ENCODE measurements around the gene MDGA2.
"Not testable (repeated sequence)": the region's sequence is repeated elsewhere in the genome, so short reads cannot be mapped to it uniquely, and the experiment has no call there.

The MDGA2 gene

DNA sequence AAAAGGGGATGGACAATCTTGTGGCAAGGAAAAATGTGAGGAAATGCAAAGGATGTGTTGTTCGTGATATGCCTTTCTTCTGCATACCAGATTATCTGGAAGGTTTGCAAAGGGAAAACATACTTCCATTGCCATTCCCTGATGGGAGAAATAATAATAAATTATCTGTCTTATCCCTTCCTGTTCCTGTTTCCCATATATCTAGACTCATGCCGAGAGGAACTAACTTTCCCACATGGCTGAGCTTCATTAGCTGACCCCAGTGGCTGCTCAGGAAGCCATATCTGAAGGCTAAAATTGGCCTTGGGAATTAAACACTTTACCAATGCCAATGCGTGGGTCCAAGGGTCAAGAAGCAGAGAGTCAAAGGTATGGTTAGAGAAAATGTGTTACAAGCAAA, 439.8 kb downstream of the MDGA2 start:
- no peak for DNase-seq (ENCODE audit: low read depth)

DNA sequence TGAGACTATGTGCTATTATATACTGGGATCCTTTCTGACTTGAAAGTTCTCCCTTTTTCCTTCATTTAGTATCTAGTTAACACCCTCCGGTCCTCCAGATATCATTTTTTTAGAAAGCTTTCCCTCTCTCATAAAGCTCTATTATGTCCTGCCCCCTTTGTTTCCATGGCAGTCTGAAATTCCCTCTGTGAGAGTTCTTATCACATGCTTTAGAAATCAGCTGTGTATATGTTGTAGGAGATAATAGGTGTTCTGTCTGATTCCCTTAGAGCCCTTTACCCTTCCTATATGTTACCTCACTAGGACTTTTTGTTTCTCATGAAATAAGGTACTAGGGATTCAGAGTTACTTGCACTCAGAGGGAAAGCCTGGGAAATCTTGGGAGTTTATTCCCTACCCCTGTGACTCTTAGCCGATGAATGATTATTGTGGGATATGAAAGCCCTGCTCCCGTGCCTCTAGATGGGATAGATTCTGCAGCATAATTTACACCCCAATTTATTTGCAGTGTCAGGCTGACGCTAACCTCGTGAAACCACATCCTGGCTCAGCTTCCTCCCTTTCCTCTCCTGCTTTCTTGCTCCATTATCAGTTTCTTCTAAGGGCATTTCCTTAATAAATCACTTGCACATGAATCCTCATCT, 448.4 kb downstream of the MDGA2 start:
- no peak for DNase-seq (ENCODE audit: low read depth)

DNA sequence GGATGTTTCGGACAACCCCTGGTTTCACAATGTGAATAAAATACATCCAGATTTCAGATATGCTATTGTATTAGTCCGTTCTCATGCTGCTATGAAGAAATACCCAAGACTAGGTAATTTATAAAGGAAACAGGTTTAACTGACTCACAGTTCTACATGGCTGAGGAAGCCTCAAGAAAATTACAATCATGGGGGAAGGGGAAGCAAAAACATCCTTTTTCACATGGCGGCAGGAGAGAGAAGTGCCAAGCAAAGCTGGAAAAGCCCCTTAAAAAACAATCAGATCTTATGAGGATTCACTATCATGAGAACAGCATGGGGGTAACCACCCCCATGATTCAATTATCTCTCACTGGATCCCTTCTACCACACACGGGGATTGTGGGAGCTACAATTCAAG, 451.7 kb downstream of the MDGA2 start:
- no peak for DNase-seq (ENCODE audit: low read depth)

DNA sequence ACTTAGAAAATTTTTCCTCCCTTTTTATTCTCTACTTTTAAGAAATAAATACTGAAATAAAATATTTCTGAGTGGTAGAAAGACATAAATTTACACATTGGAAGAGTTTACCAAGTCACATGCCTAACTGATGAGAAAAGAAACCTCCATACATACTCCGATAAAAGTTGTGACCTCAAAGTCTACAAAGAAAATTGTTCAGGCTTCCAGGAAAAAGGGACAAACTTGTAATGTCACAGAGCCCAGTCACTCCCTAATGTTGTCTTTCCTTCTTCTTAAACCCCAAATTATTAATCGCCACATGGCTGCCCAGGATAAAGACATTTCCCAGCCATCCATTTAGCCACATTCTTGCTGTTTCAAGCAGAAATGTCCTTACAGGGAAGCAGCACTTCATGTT, 455.3 kb downstream of the MDGA2 start:
- DNase-seq (ENCODE audit: low read depth) = no peak

DNA sequence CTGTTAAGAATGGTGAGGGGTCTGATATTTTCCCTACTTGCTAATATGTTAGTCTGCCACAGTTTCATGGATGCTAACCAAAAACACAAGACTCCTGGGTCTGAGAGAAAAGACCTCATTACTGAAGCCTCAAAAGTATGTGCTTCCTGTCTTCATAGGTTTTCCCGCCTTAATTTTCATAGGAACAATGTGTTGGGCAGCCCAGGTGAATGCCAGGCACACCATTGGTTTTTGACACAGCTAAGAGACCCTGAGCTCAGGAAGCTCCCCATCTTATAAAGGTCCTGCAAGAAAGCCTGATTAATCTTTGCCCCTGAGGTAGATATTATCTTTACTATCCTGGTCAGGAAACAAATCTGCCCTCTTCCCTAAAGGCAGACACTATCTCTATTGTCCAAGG, 464.1 kb downstream of the MDGA2 start:
- DNase-seq (ENCODE audit: low read depth) = no peak

DNA sequence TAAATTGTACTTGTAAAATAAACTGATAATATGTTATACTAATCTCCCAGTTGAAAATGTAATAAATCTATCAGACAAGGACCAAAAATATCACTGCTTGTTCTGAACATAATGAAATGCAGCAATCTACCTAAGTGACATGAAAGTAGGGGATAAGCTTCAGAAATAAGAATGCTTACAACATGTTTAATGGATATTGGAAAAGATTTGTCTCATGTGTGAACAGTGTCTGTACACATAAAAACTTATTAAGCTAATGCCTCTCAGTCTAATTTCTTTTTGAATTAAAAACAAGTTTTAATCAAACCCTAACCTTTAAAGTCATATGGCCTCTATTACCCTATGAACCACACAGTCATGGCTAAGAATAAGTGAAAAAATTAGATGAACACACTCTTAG, 465.3 kb downstream of the MDGA2 start:
- no peak for DNase-seq (ENCODE audit: low read depth)

DNA sequence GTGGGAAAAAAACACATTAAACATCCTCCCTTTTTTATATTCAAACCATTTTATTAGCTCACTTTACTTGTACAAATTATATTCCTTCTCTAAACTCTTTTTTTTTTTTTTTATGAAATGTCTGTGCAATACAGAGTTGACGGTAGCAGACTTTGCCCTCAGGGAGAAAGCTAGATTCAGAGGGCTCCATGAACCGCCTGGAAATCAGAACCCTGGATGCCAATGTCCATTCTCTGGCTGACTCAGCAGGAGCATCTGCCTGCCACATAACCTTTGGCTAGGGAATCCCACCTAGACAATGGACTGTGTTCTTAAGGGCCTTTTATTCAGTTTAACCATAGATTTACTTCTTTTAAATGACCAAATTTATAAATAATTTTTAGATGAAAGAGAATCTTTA, 467.0 kb downstream of the MDGA2 start:
- no peak for DNase-seq (ENCODE audit: low read depth)

DNA sequence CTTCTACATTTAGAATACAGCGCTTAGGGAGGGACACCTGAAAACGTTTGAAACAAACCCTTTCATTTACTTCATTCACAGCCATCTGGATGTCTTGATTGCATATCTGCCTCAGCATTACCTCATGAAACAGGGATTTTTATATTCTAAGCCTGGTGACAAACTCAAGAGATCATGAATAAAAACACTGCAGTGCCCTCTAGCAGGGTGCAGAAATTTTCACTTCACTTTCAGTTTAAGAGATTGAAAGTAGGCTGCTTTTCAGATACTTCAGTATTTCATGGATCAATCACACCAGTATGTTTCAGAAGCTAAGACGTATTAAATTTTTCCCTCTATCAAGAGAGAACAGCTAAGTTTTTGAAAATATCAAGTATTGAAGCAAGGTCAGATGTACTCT, 467.8 kb downstream of the MDGA2 start:
- no peak for DNase-seq (ENCODE audit: low read depth)

DNA sequence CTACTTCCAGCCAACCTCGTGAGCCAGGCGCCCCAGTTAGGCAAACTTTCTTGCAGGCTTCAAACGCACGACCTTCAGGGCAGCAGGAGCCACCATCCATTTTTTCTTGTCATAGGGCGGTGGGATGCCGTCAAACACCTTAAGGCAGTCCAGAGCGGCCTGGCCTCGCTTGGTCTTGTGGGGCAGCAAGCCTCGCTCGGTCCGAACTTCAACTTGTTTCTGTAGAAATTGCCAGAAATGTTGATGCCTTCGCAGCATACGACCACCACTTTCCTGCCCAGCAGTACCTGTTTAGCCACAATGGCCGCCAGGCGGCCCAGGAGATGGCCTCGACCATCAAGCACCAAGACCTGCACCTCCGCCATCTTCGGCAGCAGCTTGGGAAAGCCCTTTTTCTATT, 474.7 kb downstream of the MDGA2 start:
- no peak for DNase-seq (ENCODE audit: low read depth)

DNA sequence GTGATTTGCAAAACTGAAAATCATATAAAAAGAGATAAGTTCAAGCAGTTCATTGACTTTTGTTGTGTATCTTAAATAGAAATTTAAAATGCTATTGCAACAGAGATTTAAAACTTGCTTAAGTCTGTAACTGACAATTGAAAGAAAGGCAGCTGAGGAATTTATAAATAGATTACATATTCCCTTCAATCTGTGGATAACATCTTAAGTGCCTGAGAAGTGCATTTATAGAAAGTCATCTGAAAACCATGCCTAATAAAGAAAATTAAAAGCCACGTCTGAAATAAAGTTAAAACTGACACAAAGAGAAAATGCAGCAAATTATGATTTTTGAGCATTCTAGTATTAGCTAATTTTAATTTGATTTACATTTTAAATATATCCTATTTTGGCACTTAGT, 479.8 kb downstream of the MDGA2 start:
- DNase-seq (ENCODE audit: low read depth) = no peak

DNA sequence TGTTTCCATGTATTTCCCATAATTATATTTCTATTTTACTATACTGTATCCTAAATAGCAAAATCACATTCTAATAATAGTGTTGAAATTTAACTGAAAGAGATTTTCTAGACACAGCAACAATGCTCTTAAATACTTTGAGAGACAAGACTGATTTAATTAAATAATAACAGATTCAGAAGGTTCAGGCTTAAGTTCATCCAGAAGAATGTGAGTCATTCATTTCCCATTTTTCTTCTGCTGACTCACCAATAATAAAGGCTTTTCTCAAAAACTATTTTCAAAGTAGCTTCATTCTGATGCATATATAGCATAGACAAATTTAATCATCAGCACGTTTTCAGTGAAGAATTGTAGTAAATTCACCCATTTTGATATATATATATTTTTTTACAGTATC, 481.4 kb downstream of the MDGA2 start:
- DNase-seq (ENCODE audit: low read depth) = no peak

DNA sequence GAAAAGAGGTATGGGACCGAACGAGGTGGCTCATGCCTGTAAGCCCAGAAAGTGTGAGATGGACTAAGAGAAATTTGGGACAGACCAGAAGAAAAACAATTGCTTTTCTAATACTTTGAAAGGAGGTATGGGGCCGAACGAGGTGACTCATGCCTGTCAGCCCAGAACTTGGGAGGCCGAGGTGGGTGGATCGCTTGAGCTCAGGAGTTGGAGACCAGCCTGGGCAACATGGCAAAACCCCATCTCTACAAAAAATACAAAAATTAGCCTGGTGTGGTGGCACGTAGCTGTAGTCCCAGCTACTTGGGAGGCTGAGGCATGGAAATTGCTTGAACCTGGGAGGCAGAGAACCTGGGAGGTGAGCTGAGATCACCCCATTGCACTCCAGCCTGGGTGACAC, 483.2 kb downstream of the MDGA2 start:
- DNase-seq (ENCODE audit: low read depth) = not testable (repeated sequence)

DNA sequence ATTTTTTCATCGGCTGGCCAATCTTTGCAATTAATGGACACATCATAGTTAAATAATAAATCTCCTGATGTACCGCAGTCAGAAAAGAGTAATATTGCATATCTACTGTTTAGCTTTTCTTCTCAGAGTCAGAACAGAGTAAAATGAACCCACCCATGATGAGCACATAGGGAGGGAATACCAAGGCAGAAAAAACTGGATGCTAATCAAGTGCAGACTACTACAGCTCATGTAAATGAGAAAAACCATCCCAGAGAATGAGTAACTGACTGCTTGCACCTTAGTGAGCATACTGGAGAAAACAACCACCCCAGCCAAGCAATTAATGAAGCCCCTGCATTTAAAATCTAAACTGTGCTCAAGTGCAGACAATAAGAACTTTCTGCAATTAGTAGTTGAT, 483.7 kb downstream of the MDGA2 start:
- no peak for DNase-seq (ENCODE audit: low read depth)

DNA sequence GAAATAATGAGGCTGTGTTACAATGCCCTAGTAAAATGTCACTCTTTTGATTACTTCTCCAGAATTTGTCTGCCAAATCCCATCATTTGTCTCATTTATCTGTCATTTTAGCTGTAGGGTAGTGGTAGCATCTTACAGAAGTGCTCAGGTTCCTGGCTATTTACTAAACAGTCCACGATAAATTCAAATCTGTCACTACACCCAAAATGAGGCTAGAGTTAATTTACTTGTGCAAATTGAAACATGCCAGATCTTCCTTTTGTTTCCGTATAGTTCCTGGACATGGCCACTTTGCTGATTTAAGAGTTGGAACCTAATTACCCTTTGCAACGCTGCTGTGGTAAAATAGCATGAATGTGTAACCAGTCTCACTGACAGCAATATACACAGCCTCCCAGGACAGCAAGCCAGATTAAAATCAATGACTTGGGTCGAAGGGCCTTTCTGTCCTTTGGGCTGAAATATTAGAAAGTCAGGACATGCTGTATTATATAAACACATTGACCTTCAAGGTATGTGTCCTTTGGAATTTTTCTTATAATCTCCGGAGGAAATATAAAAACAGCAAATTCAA, 485.4 kb downstream of the MDGA2 start:
- no peak for DNase-seq (ENCODE audit: low read depth)

DNA sequence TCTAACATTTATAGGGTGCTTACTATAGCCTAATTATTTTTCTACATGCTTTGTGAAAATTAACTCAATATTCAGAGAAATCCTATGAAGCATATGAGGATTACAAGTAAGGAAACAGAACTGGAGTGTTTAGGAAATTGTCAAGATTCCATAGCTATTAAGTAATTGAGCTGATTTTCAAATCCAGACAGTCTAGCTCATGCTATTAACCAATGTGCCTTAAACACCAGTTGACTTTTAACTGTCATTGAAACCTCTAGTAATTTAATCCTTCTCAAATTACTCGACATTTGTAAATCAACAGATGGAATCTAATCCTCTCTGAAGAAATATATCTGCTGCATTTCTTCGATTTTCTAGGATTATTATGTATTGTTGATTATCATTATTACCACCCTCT, 488.9 kb downstream of the MDGA2 start:
- DNase-seq (ENCODE audit: low read depth) = no peak

DNA sequence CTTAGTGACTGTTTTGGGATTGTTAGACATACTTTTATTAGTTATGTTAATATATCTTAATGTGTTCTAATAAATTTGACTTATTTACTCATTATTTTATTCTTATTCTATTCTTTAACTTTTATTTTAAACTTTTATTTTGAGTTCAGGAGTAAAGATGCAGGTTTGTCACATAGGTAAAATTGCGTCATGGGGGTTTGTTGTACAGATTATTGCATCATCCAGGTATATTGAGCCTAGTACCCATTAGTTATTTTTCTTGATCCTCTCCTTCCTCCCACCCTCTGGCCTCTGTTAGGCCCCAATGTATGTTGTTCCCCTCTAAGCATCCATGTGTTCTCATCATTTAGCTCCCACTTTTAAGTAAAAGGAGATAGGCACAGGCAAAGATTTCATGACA, 495.5 kb downstream of the MDGA2 start:
- no peak for DNase-seq (ENCODE audit: low read depth)

DNA sequence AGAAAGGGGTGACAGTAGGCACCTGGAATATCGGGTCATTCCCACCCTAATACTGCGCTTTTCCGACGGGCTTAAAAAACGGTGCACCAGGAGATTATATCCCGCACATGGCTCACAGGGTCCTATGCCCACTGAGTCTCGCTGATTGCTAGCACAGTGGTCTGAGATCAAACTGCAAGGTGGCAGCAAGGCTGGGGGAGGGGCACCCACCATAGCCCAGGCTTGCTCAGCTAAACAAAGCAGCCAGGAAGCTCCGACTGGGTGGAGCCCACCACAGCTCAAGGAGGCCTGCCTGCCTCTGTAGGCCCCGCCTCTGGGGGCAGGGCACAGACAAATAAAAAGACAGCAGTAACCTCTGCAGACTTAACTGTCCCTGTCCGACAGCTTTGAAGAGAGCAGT, 503.5 kb downstream of the MDGA2 start:
- not testable (repeated sequence) for DNase-seq (ENCODE audit: low read depth)

DNA sequence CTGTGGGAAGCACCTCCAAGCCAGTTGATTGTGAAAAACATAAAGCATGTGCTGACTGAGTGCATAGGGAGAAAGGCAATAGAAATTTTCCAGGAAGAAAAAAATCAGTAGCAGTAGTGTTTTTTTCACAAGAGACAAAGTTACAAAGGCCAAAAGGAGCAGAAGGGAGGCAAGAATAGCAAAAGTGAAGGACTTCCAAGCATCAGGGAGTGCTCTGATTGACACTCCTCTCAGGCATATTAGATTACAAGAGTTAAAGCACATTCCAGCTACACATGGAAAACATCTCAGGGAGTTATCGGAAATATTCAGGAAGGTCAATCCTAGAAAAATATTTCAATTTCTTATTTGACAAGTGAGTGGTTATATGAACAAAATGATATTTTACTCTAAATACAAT, 508.0 kb downstream of the MDGA2 start:
- DNase-seq (ENCODE audit: low read depth) = no peak

DNA sequence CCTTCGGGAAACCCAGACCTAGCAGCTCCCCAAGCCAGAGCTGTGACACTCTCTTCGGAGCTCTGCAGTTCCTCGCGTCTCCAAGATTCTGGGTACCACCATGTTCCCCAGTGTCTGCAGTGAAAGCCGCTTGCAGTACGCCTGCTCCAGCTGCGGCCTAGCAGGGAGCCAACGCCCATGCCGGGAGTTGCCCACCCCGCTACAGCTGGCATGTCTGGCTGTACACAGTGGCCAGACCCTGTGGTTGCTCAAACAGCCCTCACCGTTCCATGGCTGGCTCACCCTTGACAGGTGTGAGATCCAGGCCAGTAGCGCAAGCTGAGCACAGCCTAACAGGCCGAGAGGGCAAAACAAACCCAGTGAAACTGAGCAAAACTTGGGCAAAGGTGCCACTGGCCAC, 520.0 kb downstream of the MDGA2 start:
- no peak for DNase-seq (ENCODE audit: low read depth)

DNA sequence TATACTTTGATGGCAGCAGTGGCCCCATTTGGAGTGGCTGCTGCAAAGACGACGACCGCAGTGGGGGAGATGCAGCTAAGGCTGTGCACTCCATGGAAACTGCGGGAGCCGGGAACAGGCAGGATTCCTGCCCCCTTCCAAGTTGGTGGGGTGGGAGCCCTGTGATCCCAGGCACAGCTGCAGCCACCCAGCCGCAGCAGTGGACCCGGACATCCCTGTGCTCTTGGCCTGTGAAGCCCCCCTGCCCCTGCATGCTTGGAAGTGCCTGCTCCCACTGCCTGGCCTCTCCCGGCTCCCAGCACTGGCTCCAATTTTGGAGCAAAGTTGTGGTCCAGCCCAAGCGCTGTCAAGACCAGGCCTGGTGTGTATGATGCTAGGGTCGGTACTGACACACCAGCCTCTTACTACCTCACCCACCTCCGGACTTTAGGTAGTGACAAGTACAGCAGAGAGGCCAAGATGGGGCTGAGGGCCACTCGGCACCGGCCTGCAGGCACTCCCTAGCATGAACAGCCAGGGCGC, 521.1 kb downstream of the MDGA2 start:
- DNase-seq (ENCODE audit: low read depth) = no peak

DNA sequence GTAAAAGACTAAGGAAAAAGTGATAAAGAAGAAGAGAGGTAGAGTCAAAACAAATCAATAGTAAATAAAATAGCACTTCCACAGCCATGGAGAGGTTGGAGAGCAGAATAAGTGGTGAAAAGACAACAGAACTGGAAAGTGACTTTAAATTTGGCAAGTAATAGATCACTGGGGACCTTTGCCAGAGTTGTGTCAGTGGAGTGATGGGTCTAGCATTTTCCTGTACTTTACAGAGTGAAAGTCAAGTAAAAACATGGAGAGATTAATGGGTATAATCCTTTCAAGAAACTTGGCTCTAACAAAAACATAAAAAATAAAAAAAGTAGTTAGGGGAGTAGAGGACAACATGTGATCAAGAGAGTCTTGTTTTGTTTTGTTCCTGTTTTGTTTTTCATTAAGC, 521.7 kb downstream of the MDGA2 start:
- no peak for DNase-seq (ENCODE audit: low read depth)

DNA sequence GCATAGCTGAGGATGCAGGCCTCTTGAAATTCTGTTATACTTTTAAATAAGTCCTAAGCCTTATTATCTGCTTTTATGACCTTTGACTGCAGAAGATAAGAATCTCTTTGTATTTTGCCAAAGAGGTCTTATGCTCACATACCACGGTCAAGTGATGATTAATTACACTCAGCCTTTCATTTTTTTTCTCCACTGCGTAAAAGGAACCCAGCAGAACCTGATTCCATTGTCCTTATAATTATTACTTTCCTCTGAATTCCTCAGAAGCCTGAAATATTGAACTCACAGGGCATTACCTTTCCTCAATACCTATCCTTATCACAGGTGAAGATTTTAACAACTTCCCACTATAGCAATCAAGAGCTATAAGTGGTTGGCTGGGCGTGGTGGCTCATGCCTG, 525.1 kb downstream of the MDGA2 start:
- DNase-seq (ENCODE audit: low read depth) = no peak

DNA sequence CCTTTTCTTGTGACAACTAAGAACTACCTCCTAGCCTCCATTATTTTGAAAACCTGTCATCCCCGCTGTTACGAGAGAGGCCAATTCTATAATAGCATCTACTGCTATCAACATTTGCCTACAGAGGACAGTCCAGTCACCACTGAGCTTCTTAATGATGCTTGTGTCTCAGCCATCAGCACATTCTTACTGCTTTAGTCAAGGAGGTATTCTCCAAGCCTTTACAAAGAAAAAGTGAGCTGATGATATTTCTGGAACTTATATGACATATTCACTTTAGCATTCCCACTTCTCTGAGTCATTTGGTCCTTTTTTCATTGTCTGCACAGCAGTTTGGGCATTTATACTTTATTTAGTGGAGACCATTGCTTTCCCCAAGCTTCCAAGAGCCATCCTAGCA, 526.1 kb downstream of the MDGA2 start:
- no peak for DNase-seq (ENCODE audit: low read depth)

DNA sequence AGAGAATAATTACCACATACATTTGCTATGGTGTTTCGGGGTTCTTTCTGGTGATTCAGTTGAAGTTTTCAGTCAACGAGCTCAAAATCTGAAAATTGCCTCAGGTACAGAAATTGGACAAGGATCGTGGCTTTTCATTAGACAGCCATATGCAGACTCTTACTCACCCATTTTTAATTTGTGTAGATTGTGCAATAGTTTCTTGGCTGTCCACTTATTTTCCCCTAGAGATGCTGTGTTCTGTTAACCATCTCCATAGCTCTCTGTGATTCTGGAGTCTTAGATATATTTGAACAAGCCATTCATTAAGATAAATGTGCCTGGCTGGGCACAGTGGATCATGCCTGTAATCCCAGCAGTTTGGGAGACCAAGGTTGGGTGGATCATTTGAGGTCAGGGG, 526.7 kb downstream of the MDGA2 start:
- DNase-seq (ENCODE audit: low read depth) = no peak

All from stromal cell of bone marrow (primary cell).